Suprapubic skin (tissue), 3 donors: ENCODE results near the gene GET4.

Source experiments
- EP300 ChIP-seq: sonication (generic); formaldehyde crosslinking; IDR thresholded peaks from one replicate; pipeline ENCODE4 v1.6.1; 2017; ENCODE audit warnings: antibody characterized with exemption
- TF ChIP-seq, protein P1 (sequence below), 2 donors: fragments of 200-600 bp in 1 of 2; fragments of 450-650 bp in 1 of 2; sonication (generic) in 1 of 2; IDR thresholded peaks; one replicate each; pipeline ENCODE4 v1.5.1; 2016 to 2019; ENCODE audit warnings: antibody characterized with exemption in 2 of 2, mild to moderate bottlenecking in 1 of 2, moderate library complexity in 1 of 2

GRCh38 chr7:914521-915194 lies 38.3 kb downstream of the GET4 start:
- TF ChIP-seq EP300, result no peak
- TF ChIP-seq, protein P1, sequence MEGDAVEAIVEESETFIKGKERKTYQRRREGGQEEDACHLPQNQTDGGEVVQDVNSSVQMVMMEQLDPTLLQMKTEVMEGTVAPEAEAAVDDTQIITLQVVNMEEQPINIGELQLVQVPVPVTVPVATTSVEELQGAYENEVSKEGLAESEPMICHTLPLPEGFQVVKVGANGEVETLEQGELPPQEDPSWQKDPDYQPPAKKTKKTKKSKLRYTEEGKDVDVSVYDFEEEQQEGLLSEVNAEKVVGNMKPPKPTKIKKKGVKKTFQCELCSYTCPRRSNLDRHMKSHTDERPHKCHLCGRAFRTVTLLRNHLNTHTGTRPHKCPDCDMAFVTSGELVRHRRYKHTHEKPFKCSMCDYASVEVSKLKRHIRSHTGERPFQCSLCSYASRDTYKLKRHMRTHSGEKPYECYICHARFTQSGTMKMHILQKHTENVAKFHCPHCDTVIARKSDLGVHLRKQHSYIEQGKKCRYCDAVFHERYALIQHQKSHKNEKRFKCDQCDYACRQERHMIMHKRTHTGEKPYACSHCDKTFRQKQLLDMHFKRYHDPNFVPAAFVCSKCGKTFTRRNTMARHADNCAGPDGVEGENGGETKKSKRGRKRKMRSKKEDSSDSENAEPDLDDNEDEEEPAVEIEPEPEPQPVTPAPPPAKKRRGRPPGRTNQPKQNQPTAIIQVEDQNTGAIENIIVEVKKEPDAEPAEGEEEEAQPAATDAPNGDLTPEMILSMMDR (IDR thresholded peaks at IDR 0.05), result no peak
